NAMALWA (cell line): Measurements from ENCODE around the gene ZNF684.
"Not testable (repeated sequence)": the region's sequence is repeated elsewhere in the genome, so short reads cannot be mapped to it uniquely, and the experiment has no call there.

Experiments used
- DNase-seq: peaks from one replicate; pipeline ENCODE4 v3.0.0-alpha.2; 2015; ENCODE audit warnings: low spot score

Gene ZNF684

DNA sequence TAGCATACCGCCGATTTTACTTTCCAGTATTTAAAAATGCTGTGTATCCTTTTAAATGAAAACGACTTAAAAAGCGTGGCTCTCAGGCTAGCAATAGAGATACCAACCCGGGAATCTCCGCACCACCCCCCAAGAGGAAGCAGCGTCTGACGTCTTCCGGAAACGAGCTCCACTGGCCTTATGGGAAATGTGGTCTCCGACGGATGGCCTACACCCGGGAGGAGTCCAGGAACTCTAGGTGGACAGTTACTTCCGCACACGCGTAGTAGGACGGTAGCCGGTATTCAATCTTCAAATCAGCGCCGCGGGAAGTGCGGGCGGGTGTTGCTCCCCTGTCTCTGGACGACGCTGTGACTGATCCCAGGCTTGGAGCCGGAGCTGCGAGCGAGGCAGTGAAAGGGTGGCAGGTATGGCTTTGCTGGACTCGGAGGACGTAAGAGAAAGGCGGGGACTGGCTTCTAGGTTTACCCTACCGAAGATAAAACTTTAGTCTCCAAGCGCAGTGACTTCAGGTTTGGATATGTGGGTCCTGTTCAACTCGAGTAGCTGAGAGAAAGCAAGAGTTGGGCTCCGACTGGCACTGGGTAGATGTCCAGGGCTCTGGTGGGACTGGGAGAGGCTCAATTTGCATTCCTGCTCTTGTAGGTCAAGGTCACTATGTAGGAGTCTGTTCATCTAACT is at the start of gene ZNF684:
TSS of gene ZNF684 (plus strand) at position 257 of the 681 bp plus-strand sequence. CDS start 1,530 bp downstream, outside the sequence.
- DNase-seq = peak; percentile 92

DNA sequence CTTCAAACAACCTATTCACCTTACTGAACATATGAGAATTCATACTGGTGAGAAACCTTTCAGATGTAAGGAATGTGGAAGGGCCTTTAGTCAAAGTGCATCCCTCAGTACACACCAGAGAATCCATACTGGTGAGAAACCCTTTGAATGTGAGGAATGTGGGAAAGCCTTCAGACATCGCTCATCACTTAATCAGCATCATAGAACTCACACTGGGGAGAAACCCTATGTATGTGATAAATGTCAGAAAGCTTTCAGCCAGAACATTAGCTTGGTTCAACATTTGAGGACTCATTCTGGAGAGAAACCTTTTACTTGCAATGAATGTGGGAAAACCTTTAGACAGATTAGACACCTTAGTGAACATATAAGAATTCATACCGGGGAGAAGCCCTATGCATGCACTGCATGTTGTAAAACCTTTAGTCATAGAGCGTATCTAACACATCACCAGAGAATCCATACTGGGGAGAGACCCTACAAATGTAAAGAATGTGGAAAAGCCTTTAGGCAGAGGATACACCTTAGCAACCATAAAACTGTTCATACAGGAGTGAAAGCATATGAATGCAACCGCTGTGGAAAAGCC is 36.0 kb upstream of the ZNF684 start:
- DNase-seq = no peak

DNA sequence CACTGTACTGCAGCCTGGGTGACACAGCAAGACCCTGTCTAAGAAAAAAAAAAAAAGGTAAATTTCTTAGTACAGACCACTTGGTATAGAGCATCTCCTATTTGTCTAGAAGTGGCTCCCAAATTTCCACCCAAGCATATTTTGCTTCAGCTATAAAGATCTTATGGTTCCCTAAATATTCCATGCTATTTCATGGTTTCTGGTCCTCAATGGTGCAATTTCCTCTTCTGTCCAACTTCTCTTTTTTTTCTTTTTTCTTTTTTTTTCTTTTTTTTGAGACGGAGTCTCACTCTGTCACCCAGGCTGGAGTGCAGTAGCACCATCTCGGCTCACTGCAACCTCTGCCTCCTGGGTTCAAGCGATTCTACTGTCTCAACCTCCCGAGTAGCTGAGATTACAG is 28.8 kb upstream of the ZNF684 start:
- DNase-seq = not testable (repeated sequence)

DNA sequence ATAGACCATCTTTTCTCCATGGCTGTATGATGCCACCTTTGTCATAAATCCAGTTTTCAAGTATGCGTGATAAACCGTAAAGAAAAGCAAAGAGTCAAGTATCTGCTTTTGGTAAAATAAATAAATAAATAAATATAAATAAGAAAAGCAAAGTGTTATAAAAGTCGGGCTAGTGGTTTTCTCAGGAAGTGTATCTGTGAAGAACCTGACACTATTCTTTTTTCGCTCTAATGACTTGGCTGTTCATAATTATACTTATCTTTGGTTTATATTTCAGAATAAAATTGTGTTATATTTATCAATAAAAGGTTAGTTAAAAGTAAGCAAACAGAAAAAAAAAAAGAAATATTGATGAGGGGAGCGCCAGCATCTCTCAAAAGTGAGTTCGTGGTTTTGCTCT is 23.5 kb upstream of the ZNF684 start:
- DNase-seq = no peak

DNA sequence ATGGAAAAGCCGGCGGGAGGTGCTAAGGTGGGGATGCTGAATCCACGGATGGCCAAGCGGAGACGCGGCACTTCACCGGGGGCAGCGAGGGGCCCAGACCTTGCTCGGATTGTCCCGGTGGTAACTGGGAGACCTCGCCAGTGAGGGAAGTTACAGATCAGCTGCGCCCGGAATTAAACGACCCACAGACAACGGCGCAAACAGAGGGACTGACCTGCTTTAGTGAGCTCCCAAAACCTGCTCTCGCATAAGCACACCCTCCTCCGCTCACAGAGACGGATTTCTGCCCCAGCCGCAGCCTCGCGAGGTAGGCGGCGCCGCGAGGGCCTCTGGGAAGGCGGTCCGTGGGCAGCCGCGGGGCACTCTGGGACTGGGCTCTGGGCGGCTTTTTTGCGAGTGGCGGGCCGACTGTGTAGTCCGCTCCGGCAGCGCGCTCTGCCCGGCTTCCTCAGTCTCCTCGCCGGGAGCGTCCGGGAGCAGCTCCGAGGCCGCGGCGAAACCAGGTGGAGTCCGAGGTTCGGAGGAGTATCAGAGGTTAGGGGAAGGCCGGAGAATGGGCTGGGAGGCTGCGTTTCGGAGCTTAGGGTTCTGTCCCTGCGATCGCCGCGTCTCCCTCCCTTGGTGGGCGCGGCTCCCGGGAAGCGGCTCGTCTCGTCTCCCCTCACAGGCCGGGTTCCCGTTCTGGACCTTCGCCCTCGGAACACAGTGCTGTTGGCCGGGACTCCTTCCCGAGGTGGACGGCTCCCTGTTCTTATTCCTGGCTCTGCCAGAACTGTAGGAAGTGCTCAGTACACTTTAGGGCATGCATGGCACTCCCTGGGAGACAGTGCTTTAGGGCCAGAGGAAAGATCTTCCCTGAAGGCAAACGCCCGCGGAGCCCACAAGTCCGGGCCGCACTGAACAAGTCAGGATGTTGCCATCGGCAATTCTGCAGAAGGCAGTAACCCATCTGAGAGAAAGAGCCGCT is 22.8 kb upstream of the ZNF684 start, which contains the start of gene EXO5:
TSS of gene EXO5 (plus strand) at position 393 of the 967 bp plus-strand sequence. CDS start 5,778 bp downstream, outside the sequence.
- peak; percentile 81 for DNase-seq

DNA sequence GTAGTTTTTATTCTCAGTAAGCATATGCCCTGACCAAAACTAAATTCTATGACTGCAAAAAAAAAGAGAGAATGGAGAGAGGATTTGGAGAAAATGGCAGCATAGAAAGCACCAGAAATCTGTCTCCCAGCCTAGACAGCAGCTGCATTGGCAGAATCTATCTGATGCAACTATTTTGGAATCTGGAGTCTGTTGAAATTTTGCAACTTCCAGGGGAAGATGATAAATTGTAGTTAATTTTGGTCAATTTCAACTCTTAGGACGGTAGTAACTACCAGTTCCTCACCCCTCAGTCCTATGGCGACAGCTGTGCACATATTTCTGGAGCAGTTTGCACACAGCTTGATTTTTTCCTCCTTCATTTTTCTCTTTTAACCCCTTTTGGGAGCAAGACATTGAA is 11.9 kb upstream of the ZNF684 start:
- no peak for DNase-seq

DNA sequence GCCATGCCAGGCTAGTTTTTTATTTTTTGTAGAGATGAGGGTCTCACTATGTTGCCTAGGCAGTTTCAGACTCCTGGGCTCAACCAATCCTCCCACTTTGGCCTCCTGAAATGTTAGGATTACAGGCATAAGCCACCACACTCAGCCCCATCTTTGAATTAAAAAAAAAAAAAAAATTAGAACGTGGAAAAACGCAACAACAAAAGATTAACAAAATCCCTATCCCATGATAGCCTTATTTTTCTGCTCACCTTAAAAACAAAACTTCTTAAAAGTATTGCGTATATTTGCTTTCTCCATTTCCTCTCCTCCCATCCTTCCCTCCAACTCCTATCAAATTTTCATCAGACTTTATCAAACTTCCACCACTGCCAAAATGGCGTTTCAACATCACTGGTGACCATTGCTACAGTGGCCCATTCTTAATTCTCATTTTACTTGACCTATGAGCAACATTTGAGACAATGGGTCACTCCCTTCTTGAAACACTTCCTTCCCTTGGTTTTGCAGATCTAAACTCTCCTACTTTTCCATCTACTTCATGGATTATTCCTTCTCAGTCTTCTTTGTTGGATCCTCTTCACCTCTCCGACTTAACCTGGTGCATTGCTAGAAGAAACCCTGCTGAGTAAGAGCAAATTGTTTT is 579 bp upstream of the ZNF684 start:
- no peak for DNase-seq

DNA sequence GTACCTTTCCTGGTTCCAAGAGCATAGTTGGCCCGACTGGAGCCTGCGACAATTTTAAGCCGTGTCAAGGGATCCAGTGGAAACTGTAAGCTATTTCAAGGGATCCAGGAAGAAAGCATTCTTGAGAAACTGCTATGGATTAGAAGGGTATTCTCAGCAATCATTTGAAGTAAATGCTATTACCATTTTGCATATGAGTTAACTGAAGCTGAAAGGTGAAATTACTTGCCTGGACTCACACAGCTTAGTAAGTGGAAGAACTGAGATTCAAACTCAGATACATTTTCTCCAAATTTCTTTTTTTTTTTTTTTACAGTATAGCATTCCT is 589 bp downstream of the ZNF684 start:
- DNase-seq = no peak

DNA sequence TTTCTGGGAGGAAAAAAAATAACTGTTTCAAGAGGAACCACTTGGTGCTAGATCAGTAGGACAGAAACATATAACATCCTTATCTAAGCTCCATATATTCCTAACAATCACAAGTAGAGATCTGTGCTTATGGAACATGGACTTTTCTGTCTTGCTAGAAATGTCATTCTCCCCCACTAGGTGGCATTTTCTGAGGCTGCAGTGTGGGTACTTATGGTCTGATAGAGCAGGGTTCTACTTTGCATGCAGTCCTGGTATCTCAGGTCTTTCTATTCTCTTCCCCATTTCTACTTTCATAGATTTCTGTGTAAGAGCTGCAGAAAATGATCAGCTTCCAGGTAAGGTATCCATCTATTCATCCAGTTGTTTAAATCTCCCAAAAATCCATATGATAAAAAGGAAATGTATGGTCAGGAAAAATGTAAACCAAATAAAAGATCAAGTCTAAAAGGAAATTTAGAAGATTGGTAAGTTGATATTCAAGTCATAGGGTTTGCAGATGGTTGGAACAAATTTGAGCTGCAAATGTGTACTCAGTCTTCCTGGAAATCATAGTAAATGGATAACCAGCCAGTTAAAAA is 1.5 kb downstream of the ZNF684 start:
- DNase-seq = peak; percentile 89

DNA sequence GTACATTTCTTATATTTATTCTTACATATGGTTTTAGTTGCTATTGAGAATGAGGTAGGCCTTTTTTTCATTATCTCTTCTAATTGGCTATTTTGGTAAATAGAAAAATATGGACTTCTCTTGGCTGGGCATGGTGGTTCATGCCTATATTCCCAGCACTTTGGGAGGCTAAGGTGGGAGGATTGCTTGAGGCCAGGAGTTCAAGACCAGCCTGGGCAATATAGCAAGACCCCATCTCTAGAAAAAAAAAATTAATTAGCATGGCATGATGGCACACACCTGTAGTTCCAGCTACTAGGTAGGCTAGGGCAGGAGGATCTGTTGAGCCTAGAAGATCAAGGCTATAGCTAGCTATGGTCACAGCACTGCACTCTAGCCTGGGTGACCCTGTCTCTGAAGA is 3.2 kb downstream of the ZNF684 start:
- DNase-seq = no peak

DNA sequence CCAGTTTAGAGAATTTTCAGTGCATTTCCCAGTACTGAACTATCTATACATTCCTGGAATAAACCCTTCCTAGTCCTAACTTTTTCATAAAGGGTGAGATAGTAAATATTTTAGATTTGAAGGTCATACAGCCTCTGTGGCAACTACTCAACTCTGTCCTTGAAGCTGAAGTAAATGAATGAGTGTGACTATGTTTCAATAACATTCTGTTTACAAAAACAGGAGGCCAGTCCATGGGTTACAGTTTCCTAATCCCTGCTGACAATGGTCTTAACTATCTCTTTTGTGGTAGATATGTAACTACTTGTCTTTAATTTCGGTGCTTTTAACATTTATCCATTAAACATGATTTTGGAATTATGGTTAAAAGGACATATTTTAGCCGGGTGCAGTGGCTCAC is 4.3 kb downstream of the ZNF684 start:
- no peak for DNase-seq

DNA sequence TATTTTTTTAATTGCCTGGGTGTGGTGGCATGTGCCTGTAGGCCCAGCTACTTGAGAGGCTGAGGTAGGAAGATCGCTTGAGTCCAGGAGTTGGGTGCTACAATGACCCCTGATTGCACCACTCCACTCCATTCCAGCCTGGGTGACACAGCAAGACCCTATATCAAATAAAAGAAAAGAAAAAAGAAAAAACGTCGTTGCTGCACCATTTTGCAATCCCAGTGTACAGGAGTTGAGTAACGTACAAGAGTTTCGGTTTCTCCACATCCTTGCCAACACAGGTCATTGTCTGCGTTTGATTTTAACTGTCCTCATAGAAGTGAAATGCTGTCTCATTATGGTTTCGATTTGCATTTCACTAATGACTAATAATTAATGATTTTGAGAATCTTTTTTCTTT is 7.9 kb downstream of the ZNF684 start:
- no peak for DNase-seq

DNA sequence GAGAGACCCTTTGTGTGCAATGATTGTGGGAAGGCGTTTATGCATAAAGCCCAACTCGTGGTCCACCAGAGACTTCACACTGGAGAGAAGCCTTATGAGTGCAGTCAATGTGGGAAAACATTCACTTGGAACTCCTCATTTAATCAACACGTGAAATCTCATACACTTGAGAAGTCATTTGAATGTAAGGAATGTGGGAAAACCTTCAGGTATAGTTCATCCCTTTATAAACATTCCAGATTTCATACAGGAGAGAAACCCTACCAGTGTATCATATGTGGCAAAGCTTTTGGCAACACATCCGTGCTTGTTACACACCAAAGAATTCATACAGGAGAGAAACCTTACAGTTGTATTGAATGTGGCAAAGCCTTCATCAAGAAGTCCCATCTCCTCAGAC is 15.5 kb downstream of the ZNF684 start:
- DNase-seq = no peak

DNA sequence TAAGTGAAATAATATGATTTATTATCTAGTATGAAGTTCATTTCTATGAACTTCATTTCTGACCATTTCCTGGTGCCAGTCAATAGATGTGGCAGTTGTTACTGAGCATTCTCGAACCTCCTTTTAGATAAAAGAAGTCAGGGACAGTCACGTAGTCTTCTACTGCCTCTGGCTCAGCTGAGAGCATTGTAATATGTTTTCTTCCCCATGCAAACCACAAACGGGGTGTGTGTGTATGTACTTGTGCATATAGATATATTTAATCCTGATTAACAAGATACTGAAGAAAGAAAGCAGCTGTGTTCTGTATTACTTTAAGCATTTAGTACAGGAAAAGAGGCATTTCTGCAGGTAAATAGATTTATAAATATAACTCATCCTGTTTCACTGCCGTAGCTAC is 21.6 kb downstream of the ZNF684 start:
- DNase-seq = no peak

DNA sequence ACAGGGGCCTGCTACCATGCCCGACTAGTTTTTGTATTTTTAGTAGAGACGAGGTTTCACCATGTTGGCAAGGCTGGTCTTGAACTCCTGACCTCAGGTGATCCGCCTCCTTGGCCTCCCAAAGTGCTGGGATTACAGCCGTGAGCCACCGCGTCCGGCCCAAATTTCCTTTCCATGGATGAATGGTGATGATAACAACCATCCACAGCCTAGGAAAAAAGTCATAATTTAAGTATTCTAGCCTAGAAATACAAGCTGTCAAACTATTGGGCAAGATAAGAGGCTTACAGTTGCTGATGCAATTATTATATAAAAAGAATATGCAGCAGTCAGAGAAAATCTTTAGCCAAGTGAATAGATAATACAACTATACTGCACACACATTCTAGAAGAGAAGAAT is 23.4 kb downstream of the ZNF684 start:
- not testable (repeated sequence) for DNase-seq

DNA sequence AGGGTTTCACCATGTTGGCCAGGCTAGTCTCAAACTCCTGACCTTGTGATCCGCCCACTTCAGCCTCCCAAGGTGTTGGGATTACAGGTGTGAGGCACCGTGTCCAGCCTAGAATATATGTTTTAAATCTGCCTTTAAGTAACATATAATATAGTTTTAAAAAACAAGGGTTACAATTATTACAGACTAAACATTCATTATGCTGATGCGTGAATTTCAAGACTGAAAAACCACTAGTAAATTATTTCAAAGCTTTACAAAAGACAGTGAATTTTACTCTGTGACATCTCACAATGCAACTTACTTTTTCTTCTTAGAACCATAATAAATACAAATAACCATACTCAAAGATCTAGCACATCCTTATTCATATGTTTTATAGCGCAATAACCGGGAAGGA is 24.7 kb downstream of the ZNF684 start:
- DNase-seq = no peak

DNA sequence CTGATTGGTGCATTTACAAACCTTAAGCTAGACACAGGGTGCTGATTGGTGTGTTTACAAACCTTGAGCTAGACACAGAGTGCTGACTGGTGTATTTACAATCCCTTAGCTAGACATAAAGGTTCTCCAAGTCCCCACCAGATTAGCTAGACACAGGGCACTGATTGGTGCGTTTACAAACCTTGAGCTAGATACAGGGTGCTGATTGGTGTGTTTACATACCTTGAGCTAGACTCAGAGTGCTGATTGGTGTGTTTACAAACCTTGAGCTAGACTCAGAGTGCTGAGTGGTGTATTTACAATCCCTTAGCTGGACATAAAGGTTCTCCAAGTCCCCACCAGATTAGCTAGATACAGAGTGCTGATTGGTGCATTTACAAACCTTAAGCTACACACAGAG is 26.8 kb downstream of the ZNF684 start:
- not testable (repeated sequence) for DNase-seq

DNA sequence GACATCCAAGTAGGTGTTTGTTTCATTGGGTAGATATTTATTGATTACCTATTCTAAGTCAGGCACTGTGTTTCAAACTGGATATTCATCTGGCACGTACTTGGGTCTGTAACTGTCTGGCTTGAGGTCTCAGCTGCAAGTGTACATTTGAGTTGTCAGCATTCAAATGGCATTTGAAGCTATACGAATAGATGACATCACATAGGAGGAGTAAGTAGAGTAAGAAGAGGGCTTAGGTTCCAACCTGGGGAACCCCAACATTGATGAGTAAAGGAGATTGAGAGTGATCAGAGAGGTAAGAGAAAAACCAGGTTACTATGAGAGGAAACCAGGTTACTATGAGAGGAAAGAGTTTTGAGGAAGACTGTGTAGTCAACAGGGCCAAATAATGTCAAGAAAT is 30.7 kb downstream of the ZNF684 start:
- DNase-seq = no peak

DNA sequence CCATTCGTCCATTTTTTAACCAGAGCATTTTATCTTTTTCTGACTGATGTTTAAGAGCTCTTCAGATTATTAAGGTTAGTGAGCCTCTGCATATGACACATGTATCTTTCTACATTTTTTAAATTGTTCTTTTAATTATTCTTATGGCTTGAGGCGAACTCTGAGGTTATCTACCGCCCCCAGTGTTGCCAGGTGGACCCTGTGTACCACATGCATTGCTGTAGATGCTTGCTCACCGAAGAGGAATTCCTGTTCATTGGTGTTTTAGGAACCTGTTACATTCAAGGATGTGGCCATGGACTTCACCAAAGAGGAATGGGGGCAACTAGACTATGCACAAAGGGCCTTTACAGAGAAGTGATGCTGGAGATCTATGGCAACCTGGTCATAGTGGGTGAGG is 31.8 kb downstream of the ZNF684 start:
- no peak for DNase-seq

DNA sequence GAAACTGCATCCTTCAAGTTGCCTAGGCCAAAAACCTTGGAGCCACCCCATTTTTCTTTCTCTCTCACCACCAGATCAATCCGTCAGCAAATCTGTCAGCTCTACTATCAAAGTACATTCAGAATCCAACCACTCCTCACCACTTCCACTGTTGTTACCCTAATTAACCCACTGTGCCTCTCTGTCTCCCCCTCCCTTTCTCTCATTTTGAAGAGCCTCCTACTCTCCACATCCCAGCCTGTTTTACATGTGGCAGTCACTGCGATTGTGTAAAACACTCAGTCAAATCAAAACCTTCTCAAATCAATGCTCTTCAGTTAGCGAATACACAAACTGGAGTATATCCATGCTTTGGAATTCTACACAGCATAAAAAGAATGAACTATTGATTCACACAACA is 33.1 kb downstream of the ZNF684 start:
- DNase-seq = no peak

DNA sequence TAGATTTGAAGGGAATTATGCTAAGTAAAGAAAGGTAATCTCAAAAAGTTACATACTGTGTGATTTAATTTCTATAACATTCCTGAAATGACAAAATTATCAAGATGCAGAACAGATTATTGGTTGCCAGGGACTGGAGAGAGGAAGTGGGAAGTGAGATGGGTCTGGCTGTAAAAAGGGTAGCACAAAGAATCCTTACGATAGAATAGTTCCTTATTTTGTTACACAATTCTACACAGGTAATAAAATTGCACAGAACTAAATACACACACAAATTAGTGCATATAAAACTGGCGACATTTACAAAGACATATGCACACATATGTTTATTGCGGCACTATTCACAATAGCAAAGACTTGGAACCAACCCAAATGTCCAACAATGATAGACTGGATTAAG is 33.5 kb downstream of the ZNF684 start:
- no peak for DNase-seq

DNA sequence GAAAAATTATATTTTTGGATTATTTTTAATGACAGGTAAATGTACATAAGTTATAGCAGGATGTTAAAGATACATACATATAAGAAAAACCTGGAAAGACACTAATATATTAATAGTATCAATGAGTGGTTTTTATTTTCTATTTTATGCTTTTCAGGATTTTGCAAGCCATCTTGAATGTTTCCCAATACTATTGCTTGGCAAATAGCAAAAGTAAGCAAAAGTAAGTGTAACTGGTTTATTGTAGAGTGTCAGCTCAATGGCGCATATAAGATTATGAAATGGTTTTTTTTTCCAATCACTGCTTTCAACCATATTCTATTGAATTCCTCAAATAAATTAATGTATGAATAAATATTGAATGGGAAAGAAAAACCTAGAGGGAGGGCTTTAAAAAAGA is 36.4 kb downstream of the ZNF684 start:
- DNase-seq = no peak
